ENCODE results near the gene KANK2. TPM values are rescaled to one million over a fixed set of nuclear protein-coding genes. Genes with fewer than 3 reads are reported as not detected.
A peak's percentile ranks its signal among the peaks of the same experiment; 100 is the strongest.

KANK2 gene
- total and polyA plus RNA-seq, 2 of the 4 experiments (the other 2 are of a cell fraction) = 104 to 176 TPM

DNA sequence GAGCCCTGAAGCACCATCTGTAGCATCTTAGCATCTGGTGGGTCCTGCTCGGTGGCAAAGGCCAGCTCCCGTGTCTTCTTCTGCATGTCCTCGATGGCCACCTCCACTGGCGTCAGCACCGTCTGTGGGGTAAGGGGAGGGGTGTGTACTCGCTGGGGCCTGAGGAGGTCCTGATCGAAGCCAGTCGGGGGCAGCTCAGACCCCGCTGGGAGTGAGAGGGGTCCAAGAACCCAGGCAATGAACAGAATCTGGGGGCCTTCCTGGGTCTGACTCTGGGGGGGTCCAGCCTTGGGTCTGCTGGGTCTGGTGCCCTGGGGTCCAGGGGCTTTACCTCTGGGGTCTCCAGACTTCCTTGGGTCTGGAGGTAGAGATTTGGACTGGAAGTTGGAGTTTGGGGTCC is 3.6 kb upstream of the KANK2 start:
- H3K14ac ChIP-seq (replicated peaks; ENCODE audit: low read depth, low read length) = no peak overlapping the region
- H3K56ac ChIP-seq (ENCODE audit: extremely low read depth, insufficient read depth, low read length) = no peak overlapping the region
- H3K4me1 ChIP-seq (ENCODE audit: control insufficient read depth, insufficient read depth, low read length) = peaks cover 15% of the 10 kb centered on the region
- peaks cover 7% of the 10 kb centered on the region; the same call in 1 of the 2 replicates for H3K36me3 ChIP-seq (ENCODE audit: control insufficient read depth, insufficient read depth, low read length)
- peak overlapping the region; percentile 28 for H2AK9ac ChIP-seq (replicated peaks; ENCODE audit: low read depth, low read length, poor library complexity)
- BruUV-seq (replicated peaks) = no TSS peak
- no peak overlapping the region for H3K18ac ChIP-seq (ENCODE audit: low read depth, low read length)
- H2BK20ac ChIP-seq (ENCODE audit: low read depth, low read length) = no peak overlapping the region
- no peak overlapping the region for H3K4me3 ChIP-seq (ENCODE audit: insufficient read depth, low read depth, low read length)
- H2AFZ ChIP-seq (replicated peaks; ENCODE audit: low read length, poor library complexity) = no peak overlapping the region
- no peak overlapping the region for H3K9ac ChIP-seq (ENCODE audit: low read depth, low read length)
- in situ Hi-C loops (cut with MboI; ENCODE audit: low sequenced_read_pairs) = loop anchor here (5.0 to 10.0 kb wide), 3 partner anchors 69 to 264 kb away; no protein-coding TSS in a partner anchor
- no peaks in the 10 kb centered on the region for H3K27me3 ChIP-seq (ENCODE audit: control insufficient read depth, insufficient read depth, low read length)
- no peak overlapping the region for H2BK5ac ChIP-seq (ENCODE audit: low read depth, low read length, poor library complexity, severe bottlenecking)
- peak overlapping the region; percentile 38 for H2AK5ac ChIP-seq (ENCODE audit: low read depth, low read length)
- POLR2A ChIA-PET (ENCODE audit: unreplicated experiment) = no interaction called here
- no peak for DNase-seq
- dilution Hi-C loops (cut with HindIII; ENCODE audit: low sequenced_read_pairs, unreplicated experiment) = no loop called here
- no peak overlapping the region for H3K23ac ChIP-seq (ENCODE audit: low read depth, low read length)
- intact Hi-C loops (cut with micrococcal nuclease) = no loop called here
- peaks cover 20 to 35% of the 10 kb centered on the region in 2 experiments for H3K79me1 ChIP-seq (ENCODE audit: low read depth in 1 of 2, low read length in 2 of 2)
- H3K27ac ChIP-seq (ENCODE audit: insufficient read depth, low read length) = no peak overlapping the region
- no CpG with 5 or more reads among the region's 9 CpGs for WGBS, 2 experiments (ENCODE audit: extremely low coverage in 2 of 2, insufficient read length in 1 of 2)
- no peaks in the 10 kb centered on the region for H3K9me3 ChIP-seq (ENCODE audit: control insufficient read depth, insufficient read depth, low read length)
- no peaks in the 10 kb centered on the region for H4K20me1 ChIP-seq (ENCODE audit: insufficient read depth, low read length)
- no peak overlapping the region for H2BK15ac ChIP-seq (ENCODE audit: low read depth, low read length)
- TF ChIP-seq RCOR1 (IDR thresholded peaks at IDR 0.05; ENCODE audit: insufficient replicate concordance, low read length) = no peak
- no peak for TF ChIP-seq BHLHE40 (IDR thresholded peaks at IDR 0.05; ENCODE audit: low read depth, low read length)
- no peak for TF ChIP-seq MXI1 (IDR thresholded peaks at IDR 0.05; ENCODE audit: borderline replicate concordance, low read depth, low read length)
- no peak for TF ChIP-seq FOS (IDR thresholded peaks at IDR 0.05; ENCODE audit: low read depth, low read length)
- no peak for TF ChIP-seq RAD21 (IDR thresholded peaks at IDR 0.05; ENCODE audit: low read length)
- TF ChIP-seq CHD1 (IDR thresholded peaks at IDR 0.05; ENCODE audit: low read depth, low read length) = no peak
- TF ChIP-seq, protein P1, sequence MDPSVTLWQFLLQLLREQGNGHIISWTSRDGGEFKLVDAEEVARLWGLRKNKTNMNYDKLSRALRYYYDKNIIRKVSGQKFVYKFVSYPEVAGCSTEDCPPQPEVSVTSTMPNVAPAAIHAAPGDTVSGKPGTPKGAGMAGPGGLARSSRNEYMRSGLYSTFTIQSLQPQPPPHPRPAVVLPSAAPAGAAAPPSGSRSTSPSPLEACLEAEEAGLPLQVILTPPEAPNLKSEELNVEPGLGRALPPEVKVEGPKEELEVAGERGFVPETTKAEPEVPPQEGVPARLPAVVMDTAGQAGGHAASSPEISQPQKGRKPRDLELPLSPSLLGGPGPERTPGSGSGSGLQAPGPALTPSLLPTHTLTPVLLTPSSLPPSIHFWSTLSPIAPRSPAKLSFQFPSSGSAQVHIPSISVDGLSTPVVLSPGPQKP (IDR thresholded peaks at IDR 0.05; ENCODE audit: borderline replicate concordance, low read depth, low read length) = no peak
- TF ChIP-seq NFE2L2 (IDR thresholded peaks at IDR 0.05; ENCODE audit: low read depth, low read length) = no peak
- no peak for TF ChIP-seq SMC3 (IDR thresholded peaks at IDR 0.05; ENCODE audit: low read depth, low read length)
- no peak for TF ChIP-seq RFX5 (IDR thresholded peaks at IDR 0.05; ENCODE audit: low read depth, low read length)
- TF ChIP-seq MAFK (IDR thresholded peaks at IDR 0.05; ENCODE audit: low read depth, low read length) = no peak
- TF ChIP-seq CTCF (conservative IDR thresholded peaks at IDR 0.05; ENCODE audit: low read depth, low read length) = no peak
- TF ChIP-seq MAZ (IDR thresholded peaks at IDR 0.05; ENCODE audit: borderline replicate concordance, low read depth, low read length) = no peak
- TF ChIP-seq POLR2A (IDR thresholded peaks at IDR 0.05; ENCODE audit: low read depth, low read length) = no peak
- TF ChIP-seq CEBPB (IDR thresholded peaks at IDR 0.05; ENCODE audit: low read depth, low read length) = no peak
- TF ChIP-seq, protein P2, sequence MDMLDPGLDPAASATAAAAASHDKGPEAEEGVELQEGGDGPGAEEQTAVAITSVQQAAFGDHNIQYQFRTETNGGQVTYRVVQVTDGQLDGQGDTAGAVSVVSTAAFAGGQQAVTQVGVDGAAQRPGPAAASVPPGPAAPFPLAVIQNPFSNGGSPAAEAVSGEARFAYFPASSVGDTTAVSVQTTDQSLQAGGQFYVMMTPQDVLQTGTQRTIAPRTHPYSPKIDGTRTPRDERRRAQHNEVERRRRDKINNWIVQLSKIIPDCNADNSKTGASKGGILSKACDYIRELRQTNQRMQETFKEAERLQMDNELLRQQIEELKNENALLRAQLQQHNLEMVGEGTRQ (IDR thresholded peaks at IDR 0.05; ENCODE audit: low read depth, low read length) = no peak
- H4K8ac ChIP-seq (ENCODE audit: low read depth in 2 of 2, low read length in 2 of 2) = no peak overlapping the region
- CTCF ChIA-PET = no interaction called here
- ATAC-seq (ENCODE audit: low read depth) = no peak
- no peak overlapping the region for H2BK120ac ChIP-seq (ENCODE audit: low read depth, low read length)
- H3K4ac ChIP-seq (ENCODE audit: low read depth, low read length) = no peak overlapping the region
- peaks cover 11% of the 10 kb centered on the region for H3K9me1 ChIP-seq (ENCODE audit: insufficient read depth, low read length)
- no peak overlapping the region for H4K5ac ChIP-seq (ENCODE audit: low read depth, low read length)
- H3K4me2 ChIP-seq (ENCODE audit: low read depth, low read length) = no peak overlapping the region
- H4K91ac ChIP-seq (ENCODE audit: insufficient read depth, low read depth, low read length) = no peak overlapping the region

All from IMR-90 (cell line).